Right ventricle myocardium inferior (tissue), 1 donor: ENCODE data around the gene ORC5. TPM values are rescaled to one million over a fixed set of nuclear protein-coding genes. Genes with fewer than 3 reads are reported as not detected.

ENCODE experiments used
- ATAC-seq: fragments of 200-7000 bp; cut with Tn5 transposase; one replicate; pipeline ENCODE4 v1.9.1; 2020; ENCODE audit warnings: mild to moderate bottlenecking, moderate library complexity
- DNase-seq: peaks from one replicate; pipeline ENCODE4 v3.0.0; 2021; ENCODE audit errors: missing footprints
- intact Hi-C: fragments of 100-400 bp; cut with DNase I; formaldehyde crosslinking; loops from one replicate; pipeline ENCODE4 v1.11.0; 2022
- total RNA-seq: library from RNA; stranded (reverse); fragmentation: NEBNext Ultra II Directional; extraction: Animal tissue kit (Norgen Biotek cat#: 25700); gene quantifications from one replicate; pipeline ENCODE4 v1.2.1, GENCODE V29; 2021
- donor health status: DM: no; HTN: yes; CAD: no; lungs with severe emphysema.

The ORC5 gene
- total RNA-seq, 1 donor from 2014 or later = 7.1 TPM

DNA sequence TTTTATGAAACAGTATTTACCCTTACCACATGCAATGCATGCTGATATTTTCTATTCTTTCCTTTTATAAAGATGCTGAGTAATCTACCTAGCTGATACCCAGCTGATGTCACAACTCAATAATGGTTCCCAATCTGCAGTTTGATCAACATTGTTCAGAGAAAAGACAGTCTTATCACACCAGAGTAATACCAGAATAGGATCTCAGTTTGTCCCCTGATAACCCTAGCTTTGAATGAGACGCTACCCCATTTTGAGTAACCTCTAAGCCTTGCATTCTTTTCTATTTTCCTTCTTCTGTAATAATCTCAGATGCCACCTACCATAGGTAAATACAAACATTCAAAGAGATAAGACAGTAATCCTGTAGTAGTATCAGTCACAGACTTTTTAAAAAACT is 118.8 kb downstream of the ORC5 start:
- no peak for ATAC-seq
- intact Hi-C loops = no loop called here
- DNase-seq = no peak

Other genes starting within 250 kb of the ORC5 start
- 0.62 TPM for gene RELN, start 218.4 kb downstream of the ORC5 start, total RNA-seq
- gene LHFPL3, start 120.6 kb upstream of the ORC5 start, total RNA-seq = not detected